Activated naive CD8-positive, alpha-beta T cell (primary cell): ENCODE results near the gene ANKRD34C.

Source experiments
- H3K27ac Mint-ChIP-seq: one replicate; pipeline ENCODE4 v1.8.0; 2021; ENCODE audit warnings: mixed read lengths
- H3K27me3 Mint-ChIP-seq: one replicate; pipeline ENCODE4 v1.8.0; 2021; ENCODE audit warnings: mixed read lengths
- H3K36me3 Mint-ChIP-seq: one replicate; pipeline ENCODE4 v1.8.0; 2021; ENCODE audit warnings: mixed read lengths
- H3K4me1 Mint-ChIP-seq: one replicate; pipeline ENCODE4 v1.8.0; 2021; ENCODE audit warnings: low read depth, mixed read lengths
- H3K4me3 Mint-ChIP-seq: one replicate; pipeline ENCODE4 v1.8.0; 2021; ENCODE audit warnings: mild to moderate bottlenecking, mixed read lengths
- H3K9me3 Mint-ChIP-seq: one replicate; pipeline ENCODE4 v1.8.0; 2021; ENCODE audit warnings: low read depth, mixed read lengths

Gene ANKRD34C

DNA sequence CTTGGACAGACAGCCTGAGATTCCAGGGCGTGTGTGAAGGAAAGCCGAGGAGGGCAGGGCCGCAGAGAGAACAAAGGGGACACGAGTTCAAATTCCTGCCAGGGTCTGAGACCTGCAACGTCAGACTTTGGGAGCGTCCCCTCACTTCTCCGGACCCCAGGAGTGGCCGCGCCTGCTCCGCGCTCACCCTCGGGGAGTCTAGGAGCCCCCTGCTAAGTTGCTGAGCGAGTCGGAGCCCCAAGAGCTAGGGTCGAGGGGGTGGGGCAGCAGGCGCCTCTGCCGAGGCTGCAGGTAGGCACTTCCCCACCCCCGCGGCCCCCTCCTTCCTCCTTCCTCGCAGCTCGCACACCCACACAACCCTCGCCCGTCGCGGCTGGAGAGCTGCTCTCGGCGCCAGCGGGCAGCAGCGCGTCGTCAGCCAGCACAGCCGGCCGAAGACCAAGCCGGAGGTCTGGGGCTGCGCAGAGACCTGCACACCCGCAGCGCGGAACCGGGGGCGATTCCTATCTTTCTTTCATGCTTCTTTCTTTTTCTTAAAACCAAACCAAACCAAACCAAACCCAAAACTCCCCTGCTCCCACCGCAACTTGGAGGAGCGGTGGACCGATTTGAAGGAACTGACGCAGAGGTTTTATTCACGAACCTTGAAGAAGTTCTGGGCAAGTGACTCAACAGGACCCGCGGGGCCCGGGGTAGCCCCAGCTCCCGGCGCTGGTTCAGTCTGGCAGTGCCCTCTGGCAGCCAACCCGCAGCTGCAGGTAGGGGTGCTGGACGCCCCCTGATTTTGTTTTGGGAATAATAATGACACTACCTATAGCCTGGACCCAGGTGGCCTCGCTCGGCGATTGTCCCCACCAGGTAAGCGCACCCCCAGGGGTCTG is at the start of gene ANKRD34C:
ANKRD34C (plus strand) TSS at position 352 of the 881 bp plus-strand sequence. CDS start 10,563 bp downstream, outside the sequence.
- Mint-ChIP-seq H3K27me3 (peaks cover 45% of the 10 kb centered on the region), H3K9me3 (peaks cover 4% of the 10 kb centered on the region), H3K4me1 (peaks cover 5% of the 10 kb centered on the region), H3K27ac (no peak within 1 kb of the TSS), H3K4me3 (no peak within 1 kb of the TSS), H3K36me3 (peaks cover 2% of the 10 kb centered on the region)

DNA sequence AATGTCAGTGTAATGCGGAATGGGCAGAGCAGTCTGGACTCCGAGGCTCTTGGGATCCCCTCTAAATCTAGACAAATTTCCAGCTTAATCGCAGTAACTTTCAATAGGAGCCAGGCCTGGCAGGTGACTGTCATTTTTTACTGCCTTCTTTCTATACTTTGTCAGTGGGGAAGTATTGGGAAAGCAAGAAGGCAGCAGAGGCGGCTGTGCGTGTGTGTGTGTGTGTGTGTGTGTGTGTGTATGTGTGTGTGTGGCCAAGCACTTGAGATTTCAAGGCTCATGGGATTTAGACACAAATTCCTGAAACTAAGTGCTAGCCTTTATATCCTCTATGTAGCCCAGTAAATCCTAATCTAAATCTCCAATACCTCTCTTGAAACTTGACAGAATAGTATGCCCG is 49.3 kb upstream of the ANKRD34C start:
- Mint-ChIP-seq H3K4me3 (no peak overlapping the region), H3K36me3 (peaks cover 2% of the 10 kb centered on the region), H3K27me3 (peaks cover 2% of the 10 kb centered on the region)

GRCh38 chr15:79240036-79240435 is 42.5 kb upstream of the ANKRD34C start:
- no peak overlapping the region for H3K27ac Mint-ChIP-seq
- H3K27me3 Mint-ChIP-seq = peaks cover 1% of the 10 kb centered on the region
- no peak overlapping the region for H3K4me3 Mint-ChIP-seq
- no peaks in the 10 kb centered on the region for H3K9me3 Mint-ChIP-seq
- no peaks in the 10 kb centered on the region for H3K4me1 Mint-ChIP-seq
- H3K36me3 Mint-ChIP-seq = no peaks in the 10 kb centered on the region

More for the DNA sequence above, 49.3 kb upstream of the ANKRD34C start:
- no peaks in the 10 kb centered on the region for H3K4me1 Mint-ChIP-seq
- peaks cover 18% of the 10 kb centered on the region for H3K9me3 Mint-ChIP-seq
- H3K27ac Mint-ChIP-seq = no peak overlapping the region

- no peak overlapping the region for H3K4me3 Mint-ChIP-seq
- H3K9me3 Mint-ChIP-seq = no peaks in the 10 kb centered on the region
- no peaks in the 10 kb centered on the region for H3K4me1 Mint-ChIP-seq
- peaks cover 1% of the 10 kb centered on the region for H3K27me3 Mint-ChIP-seq
- no peaks in the 10 kb centered on the region for H3K36me3 Mint-ChIP-seq
- H3K27ac Mint-ChIP-seq = no peak overlapping the region
Observed at GRCh38 chr15:79243723-79244122, 38.8 kb upstream of the ANKRD34C start.

- Mint-ChIP-seq H3K27me3 (peaks cover 1% of the 10 kb centered on the region), H3K4me3 (no peak overlapping the region), H3K36me3 (no peaks in the 10 kb centered on the region), H3K4me1 (no peaks in the 10 kb centered on the region), H3K27ac (no peak overlapping the region), H3K9me3 (no peaks in the 10 kb centered on the region)
Observed at GRCh38 chr15:79244876-79245275, 37.6 kb upstream of the ANKRD34C start.

- peaks cover 4% of the 10 kb centered on the region for H3K27me3 Mint-ChIP-seq
- no peaks in the 10 kb centered on the region for H3K9me3 Mint-ChIP-seq
- H3K36me3 Mint-ChIP-seq = no peaks in the 10 kb centered on the region
- H3K4me3 Mint-ChIP-seq = no peak overlapping the region
- no peak overlapping the region for H3K27ac Mint-ChIP-seq
- no peaks in the 10 kb centered on the region for H3K4me1 Mint-ChIP-seq
Observed at GRCh38 chr15:79248183-79248582, 34.3 kb upstream of the ANKRD34C start.

DNA sequence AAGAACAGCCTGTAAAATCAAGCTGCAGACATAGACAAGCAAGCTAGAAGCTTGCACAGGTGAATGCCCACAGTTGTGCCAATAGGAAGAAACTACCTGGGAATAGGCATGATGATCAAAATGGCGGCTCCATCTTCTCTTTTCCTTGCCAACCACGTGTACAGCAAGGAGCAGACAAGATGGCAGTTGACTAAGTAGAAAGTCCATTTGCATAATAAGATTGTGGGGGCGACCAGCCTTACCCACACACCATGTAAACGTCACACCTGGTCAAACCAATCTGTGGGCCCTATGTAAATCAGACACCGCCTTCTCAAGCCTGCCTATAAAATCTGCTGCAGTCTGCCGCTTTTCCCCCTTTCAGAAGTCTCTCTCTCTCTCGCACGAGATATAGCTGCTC is 25.1 kb upstream of the ANKRD34C start:
- Mint-ChIP-seq H3K27ac (no peak overlapping the region), H3K9me3 (no peaks in the 10 kb centered on the region), H3K36me3 (no peaks in the 10 kb centered on the region), H3K27me3 (peaks cover 21% of the 10 kb centered on the region), H3K4me3 (no peak overlapping the region), H3K4me1 (no peaks in the 10 kb centered on the region)

- no peaks in the 10 kb centered on the region for H3K36me3 Mint-ChIP-seq
- H3K4me1 Mint-ChIP-seq = no peaks in the 10 kb centered on the region
- H3K4me3 Mint-ChIP-seq = no peak overlapping the region
- no peak overlapping the region for H3K27ac Mint-ChIP-seq
- H3K9me3 Mint-ChIP-seq = no peaks in the 10 kb centered on the region
- H3K27me3 Mint-ChIP-seq = peaks cover 8% of the 10 kb centered on the region
Observed at GRCh38 chr15:79261836-79262235, 20.7 kb upstream of the ANKRD34C start.

- Mint-ChIP-seq H3K4me3 (no peak overlapping the region), H3K9me3 (no peaks in the 10 kb centered on the region), H3K36me3 (no peaks in the 10 kb centered on the region), H3K27ac (no peak overlapping the region), H3K4me1 (no peaks in the 10 kb centered on the region), H3K27me3 (peaks cover 13% of the 10 kb centered on the region)
Observed at GRCh38 chr15:79265167-79265566, 17.4 kb upstream of the ANKRD34C start.

GRCh38 chr15:79265987-79266579 is 16.4 kb upstream of the ANKRD34C start:
- H3K36me3 Mint-ChIP-seq = no peaks in the 10 kb centered on the region
- no peak overlapping the region for H3K4me3 Mint-ChIP-seq
- no peaks in the 10 kb centered on the region for H3K4me1 Mint-ChIP-seq
- no peaks in the 10 kb centered on the region for H3K9me3 Mint-ChIP-seq
- H3K27me3 Mint-ChIP-seq = peaks cover 15% of the 10 kb centered on the region
- H3K27ac Mint-ChIP-seq = no peak overlapping the region

- peaks cover 50% of the 10 kb centered on the region for H3K27me3 Mint-ChIP-seq
- H3K4me3 Mint-ChIP-seq = no peak overlapping the region
- H3K36me3 Mint-ChIP-seq = peaks cover 2% of the 10 kb centered on the region
- H3K27ac Mint-ChIP-seq = no peak overlapping the region
- peaks cover 5% of the 10 kb centered on the region for H3K4me1 Mint-ChIP-seq
- H3K9me3 Mint-ChIP-seq = peaks cover 4% of the 10 kb centered on the region
Observed at GRCh38 chr15:79283252-79284048, 928 bp downstream of the ANKRD34C start.

- Mint-ChIP-seq H3K36me3 (no peaks in the 10 kb centered on the region), H3K4me3 (no peak overlapping the region), H3K27ac (no peak overlapping the region), H3K9me3 (no peaks in the 10 kb centered on the region), H3K27me3 (peaks cover 17% of the 10 kb centered on the region), H3K4me1 (peaks cover 7% of the 10 kb centered on the region)
Observed at GRCh38 chr15:79290642-79291275, 8.2 kb downstream of the ANKRD34C start.

DNA sequence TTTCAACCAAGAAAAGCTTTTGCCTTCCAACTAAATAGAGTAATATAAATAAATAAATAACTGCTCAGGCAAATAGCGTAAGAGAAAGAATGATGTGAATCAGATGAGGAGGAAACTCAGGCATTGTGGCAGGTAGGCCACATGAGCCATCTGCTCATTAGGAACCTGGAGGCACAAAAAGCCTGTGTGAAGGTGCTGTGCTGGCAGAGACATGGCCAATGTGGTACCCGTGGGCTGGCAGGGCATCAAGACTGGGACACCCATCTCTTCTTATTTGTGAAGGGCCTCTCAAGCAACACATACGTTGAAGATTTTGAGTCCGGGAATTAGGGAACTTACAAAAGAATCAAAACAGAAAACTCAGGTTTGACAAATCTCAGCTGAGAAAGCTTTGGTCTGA is 9.5 kb downstream of the ANKRD34C start:
- Mint-ChIP-seq H3K36me3 (no peaks in the 10 kb centered on the region), H3K27me3 (peaks cover 12% of the 10 kb centered on the region), H3K4me3 (no peak overlapping the region), H3K9me3 (no peaks in the 10 kb centered on the region), H3K27ac (no peak overlapping the region), H3K4me1 (peaks cover 7% of the 10 kb centered on the region)

DNA sequence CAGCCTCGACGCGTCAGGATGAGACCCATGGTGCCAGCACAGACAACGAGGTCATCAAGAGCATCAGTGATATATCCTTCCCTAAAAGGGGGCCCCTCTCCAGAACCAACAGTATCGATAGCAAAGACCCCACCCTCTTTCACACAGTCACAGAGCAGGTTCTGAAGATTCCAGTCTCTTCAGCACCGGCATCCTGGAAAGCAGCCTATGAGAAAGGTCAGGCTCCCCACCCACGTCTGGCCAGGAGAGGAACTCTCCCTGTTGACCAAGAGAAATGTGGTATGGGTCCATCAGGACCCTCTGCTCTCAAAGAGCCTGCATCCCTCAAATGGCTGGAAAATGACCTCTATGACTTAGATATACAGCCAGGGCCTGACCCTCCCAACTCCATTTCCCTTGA is 11.6 kb downstream of the ANKRD34C start:
- no peak overlapping the region for H3K4me3 Mint-ChIP-seq
- no peaks in the 10 kb centered on the region for H3K9me3 Mint-ChIP-seq
- peaks cover 5% of the 10 kb centered on the region for H3K27me3 Mint-ChIP-seq
- peaks cover 7% of the 10 kb centered on the region for H3K4me1 Mint-ChIP-seq
- H3K27ac Mint-ChIP-seq = no peak overlapping the region
- H3K36me3 Mint-ChIP-seq = no peaks in the 10 kb centered on the region
